H1 (cell line): ENCODE results near the gene PRMT2. TPM values are rescaled to one million over a fixed set of nuclear protein-coding genes. Genes with fewer than 3 reads are reported as not detected.

Source experiments
- polyA plus RNA-seq, 7 experiments: library from polyadenylated mRNA; depleted of rRNA in 3 of 7; stranded (reverse) in 5 of 7; unstranded in 2 of 7; fragments of >200 nt in 5 of 7; fragments of 200-250 nt in 2 of 7; gene quantifications; 1 replicate in 5 of 7; 2 replicates in 1 of 7; 4 replicates in 1 of 7; pipeline versions ENCODE4 v1.2.1 to v1.2.3, GENCODE V29; 2011 to 2013; ENCODE audit warnings: missing spikeins in 2 of 7, mixed read lengths in 2 of 7
- total RNA-seq: library from RNA; stranded (reverse); fragmentation: NEBNext Ultra II Directional; extraction: Animal tissue kit (Norgen Biotek cat#: 25700); gene quantifications from 2 replicates; pipeline ENCODE4 v1.2.1, GENCODE V29; 2021
- TF ChIP-seq, protein P1 (sequence below): fragments of 300-600 bp; sonication (generic); IDR thresholded peaks from 2 replicates; pipeline ENCODE4 v1.7.1; 2012; ENCODE audit warnings: low read length, moderate library complexity, mild to moderate bottlenecking, inconsistent platforms; ENCODE audit not compliant: insufficient replicate concordance

The PRMT2 gene
- total and polyA plus RNA-seq, 2 of the 8 experiments (the other 6 are each of a cell fraction or from before 2014, with no cell fraction given), result 45.8 to 59.2 TPM

DNA sequence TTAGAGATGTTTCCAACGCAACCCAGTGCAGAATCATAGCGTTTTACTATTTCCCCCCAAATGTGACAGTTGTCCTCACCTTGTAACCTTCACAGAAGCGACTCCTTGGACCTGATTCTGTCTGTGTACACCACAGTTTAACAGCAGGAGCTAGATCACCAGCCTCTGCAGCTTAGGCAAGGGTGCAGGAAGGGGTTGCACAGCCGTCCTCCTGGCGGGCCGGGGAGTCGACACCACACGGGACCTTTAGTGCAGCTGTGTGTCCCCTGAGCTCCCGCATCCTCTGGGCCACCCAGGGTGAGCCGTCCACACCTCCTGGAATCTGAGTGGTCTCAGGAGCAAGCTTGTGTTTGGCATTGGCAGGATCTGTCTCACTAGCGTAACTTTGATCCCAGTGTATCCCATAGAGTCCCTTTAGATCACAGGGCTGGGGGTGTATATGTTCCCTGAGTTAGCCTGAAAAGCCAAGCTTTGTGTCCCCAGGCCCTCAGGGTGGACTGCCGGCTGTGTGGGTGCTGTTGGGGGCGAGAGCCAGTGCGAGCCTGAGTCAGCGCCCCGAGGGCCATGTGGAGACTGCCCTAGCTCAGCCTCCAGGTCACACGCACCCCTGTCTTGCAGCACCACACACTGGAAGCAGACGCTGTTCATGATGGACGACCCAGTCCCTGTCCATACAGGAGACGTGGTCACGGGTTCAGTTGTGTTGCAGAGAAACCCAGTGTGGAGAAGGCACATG, 27.5 kb downstream of the PRMT2 start (continued):
- TF ChIP-seq, protein P1, sequence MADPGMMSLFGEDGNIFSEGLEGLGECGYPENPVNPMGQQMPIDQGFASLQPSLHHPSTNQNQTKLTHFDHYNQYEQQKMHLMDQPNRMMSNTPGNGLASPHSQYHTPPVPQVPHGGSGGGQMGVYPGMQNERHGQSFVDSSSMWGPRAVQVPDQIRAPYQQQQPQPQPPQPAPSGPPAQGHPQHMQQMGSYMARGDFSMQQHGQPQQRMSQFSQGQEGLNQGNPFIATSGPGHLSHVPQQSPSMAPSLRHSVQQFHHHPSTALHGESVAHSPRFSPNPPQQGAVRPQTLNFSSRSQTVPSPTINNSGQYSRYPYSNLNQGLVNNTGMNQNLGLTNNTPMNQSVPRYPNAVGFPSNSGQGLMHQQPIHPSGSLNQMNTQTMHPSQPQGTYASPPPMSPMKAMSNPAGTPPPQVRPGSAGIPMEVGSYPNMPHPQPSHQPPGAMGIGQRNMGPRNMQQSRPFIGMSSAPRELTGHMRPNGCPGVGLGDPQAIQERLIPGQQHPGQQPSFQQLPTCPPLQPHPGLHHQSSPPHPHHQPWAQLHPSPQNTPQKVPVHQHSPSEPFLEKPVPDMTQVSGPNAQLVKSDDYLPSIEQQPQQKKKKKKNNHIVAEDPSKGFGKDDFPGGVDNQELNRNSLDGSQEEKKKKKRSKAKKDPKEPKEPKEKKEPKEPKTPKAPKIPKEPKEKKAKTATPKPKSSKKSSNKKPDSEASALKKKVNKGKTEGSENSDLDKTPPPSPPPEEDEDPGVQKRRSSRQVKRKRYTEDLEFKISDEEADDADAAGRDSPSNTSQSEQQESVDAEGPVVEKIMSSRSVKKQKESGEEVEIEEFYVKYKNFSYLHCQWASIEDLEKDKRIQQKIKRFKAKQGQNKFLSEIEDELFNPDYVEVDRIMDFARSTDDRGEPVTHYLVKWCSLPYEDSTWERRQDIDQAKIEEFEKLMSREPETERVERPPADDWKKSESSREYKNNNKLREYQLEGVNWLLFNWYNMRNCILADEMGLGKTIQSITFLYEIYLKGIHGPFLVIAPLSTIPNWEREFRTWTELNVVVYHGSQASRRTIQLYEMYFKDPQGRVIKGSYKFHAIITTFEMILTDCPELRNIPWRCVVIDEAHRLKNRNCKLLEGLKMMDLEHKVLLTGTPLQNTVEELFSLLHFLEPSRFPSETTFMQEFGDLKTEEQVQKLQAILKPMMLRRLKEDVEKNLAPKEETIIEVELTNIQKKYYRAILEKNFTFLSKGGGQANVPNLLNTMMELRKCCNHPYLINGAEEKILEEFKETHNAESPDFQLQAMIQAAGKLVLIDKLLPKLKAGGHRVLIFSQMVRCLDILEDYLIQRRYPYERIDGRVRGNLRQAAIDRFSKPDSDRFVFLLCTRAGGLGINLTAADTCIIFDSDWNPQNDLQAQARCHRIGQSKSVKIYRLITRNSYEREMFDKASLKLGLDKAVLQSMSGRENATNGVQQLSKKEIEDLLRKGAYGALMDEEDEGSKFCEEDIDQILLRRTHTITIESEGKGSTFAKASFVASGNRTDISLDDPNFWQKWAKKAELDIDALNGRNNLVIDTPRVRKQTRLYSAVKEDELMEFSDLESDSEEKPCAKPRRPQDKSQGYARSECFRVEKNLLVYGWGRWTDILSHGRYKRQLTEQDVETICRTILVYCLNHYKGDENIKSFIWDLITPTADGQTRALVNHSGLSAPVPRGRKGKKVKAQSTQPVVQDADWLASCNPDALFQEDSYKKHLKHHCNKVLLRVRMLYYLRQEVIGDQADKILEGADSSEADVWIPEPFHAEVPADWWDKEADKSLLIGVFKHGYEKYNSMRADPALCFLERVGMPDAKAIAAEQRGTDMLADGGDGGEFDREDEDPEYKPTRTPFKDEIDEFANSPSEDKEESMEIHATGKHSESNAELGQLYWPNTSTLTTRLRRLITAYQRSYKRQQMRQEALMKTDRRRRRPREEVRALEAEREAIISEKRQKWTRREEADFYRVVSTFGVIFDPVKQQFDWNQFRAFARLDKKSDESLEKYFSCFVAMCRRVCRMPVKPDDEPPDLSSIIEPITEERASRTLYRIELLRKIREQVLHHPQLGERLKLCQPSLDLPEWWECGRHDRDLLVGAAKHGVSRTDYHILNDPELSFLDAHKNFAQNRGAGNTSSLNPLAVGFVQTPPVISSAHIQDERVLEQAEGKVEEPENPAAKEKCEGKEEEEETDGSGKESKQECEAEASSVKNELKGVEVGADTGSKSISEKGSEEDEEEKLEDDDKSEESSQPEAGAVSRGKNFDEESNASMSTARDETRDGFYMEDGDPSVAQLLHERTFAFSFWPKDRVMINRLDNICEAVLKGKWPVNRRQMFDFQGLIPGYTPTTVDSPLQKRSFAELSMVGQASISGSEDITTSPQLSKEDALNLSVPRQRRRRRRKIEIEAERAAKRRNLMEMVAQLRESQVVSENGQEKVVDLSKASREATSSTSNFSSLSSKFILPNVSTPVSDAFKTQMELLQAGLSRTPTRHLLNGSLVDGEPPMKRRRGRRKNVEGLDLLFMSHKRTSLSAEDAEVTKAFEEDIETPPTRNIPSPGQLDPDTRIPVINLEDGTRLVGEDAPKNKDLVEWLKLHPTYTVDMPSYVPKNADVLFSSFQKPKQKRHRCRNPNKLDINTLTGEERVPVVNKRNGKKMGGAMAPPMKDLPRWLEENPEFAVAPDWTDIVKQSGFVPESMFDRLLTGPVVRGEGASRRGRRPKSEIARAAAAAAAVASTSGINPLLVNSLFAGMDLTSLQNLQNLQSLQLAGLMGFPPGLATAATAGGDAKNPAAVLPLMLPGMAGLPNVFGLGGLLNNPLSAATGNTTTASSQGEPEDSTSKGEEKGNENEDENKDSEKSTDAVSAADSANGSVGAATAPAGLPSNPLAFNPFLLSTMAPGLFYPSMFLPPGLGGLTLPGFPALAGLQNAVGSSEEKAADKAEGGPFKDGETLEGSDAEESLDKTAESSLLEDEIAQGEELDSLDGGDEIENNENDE, result no peak
- TF ChIP-seq, all 59 proteins: peak for 0
